IMR-90 (cell line): Measurements from ENCODE around the gene RAB3GAP2. TPM values are rescaled to one million over a fixed set of nuclear protein-coding genes. Genes with fewer than 3 reads are reported as not detected.
A peak's percentile ranks its signal among the peaks of the same experiment; 100 is the strongest.

Experiments used
- ATAC-seq: fragments of 200-7000 bp; cut with Tn5 transposase; 2 replicates; pipeline ENCODE4 v1.9.1; 2020; ENCODE audit warnings: low read depth, mild to moderate bottlenecking, moderate library complexity
- BruUV-seq: library from RNA; stranded (reverse); fragments of 400-500 nt; replicated peaks from 2 replicates; lab custom pipeline; 2021; lab: Mats Ljungman, UMichigan
- CTCF ChIA-PET: fragments of 300-600 bp; formaldehyde crosslinking; extraction: SDS; loops from one replicate; lab custom pipeline; 2021; ENCODE audit warnings: antibody characterized with exemption; lab: Yijun Ruan, JAX
- POLR2A ChIA-PET: fragments of 300-600 bp; sonication (Branson Sonifier 250); formaldehyde crosslinking; loops from one replicate; lab custom pipeline; 2022; ENCODE audit warnings: antibody characterized with exemption; ENCODE audit not compliant: unreplicated experiment; lab: Charles Lee
- DNase-seq: peaks from one replicate; pipeline ENCODE4 v3.0.0; 2013
- H2AFZ ChIP-seq: replicated peaks from 2 replicates; pipeline ENCODE3; 2013; ENCODE audit warnings: low read length, mild to moderate bottlenecking; ENCODE audit not compliant: poor library complexity
- H2AK5ac ChIP-seq: 2 replicates; pipeline ENCODE4 v1.6.1; 2013; ENCODE audit warnings: low read depth, low read length, inconsistent platforms
- H2AK9ac ChIP-seq: replicated peaks from 2 replicates; pipeline ENCODE3; 2013; ENCODE audit warnings: mild to moderate bottlenecking, low read depth, low read length, moderate library complexity; ENCODE audit not compliant: poor library complexity
- H2BK120ac ChIP-seq: 2 replicates; pipeline ENCODE4 v1.6.1; 2013; ENCODE audit warnings: low read depth, low read length, inconsistent platforms
- H2BK15ac ChIP-seq: 3 replicates; pipeline ENCODE4 v1.6.1; 2013; ENCODE audit warnings: low read depth, low read length, inconsistent platforms
- H2BK20ac ChIP-seq: 2 replicates; pipeline ENCODE4 v1.6.1; 2013; ENCODE audit warnings: low read depth, mild to moderate bottlenecking, inconsistent platforms, low read length, moderate library complexity
- H2BK5ac ChIP-seq: 2 replicates; pipeline ENCODE4 v1.6.1; 2013; ENCODE audit warnings: mild to moderate bottlenecking, low read depth, low read length, inconsistent platforms; ENCODE audit not compliant: poor library complexity, severe bottlenecking
- H3K14ac ChIP-seq: replicated peaks from 2 replicates; pipeline ENCODE4 v1.6.1; 2013; ENCODE audit warnings: low read depth, low read length, inconsistent platforms
- H3K18ac ChIP-seq: 2 replicates; pipeline ENCODE4 v1.6.1; 2013; ENCODE audit warnings: low read depth, low read length, control low read depth
- H3K23ac ChIP-seq: 2 replicates; pipeline ENCODE4 v1.6.1; 2013; ENCODE audit warnings: low read depth, low read length, inconsistent platforms
- H3K27ac ChIP-seq: 2 replicates; pipeline ENCODE4 v1.5.1; 2013; ENCODE audit warnings: mild to moderate bottlenecking, control low read depth, low read length; ENCODE audit not compliant: insufficient read depth
- H3K27me3 ChIP-seq: 2 replicates; pipeline ENCODE4 v1.6.1; 2013; ENCODE audit warnings: low read length; ENCODE audit not compliant: control insufficient read depth, insufficient read depth
- H3K36me3 ChIP-seq: 2 replicates; pipeline ENCODE4 v1.6.1; 2013; ENCODE audit warnings: low read length, mixed read lengths; ENCODE audit not compliant: control insufficient read depth, insufficient read depth
- H3K4ac ChIP-seq: 2 replicates; pipeline ENCODE4 v1.6.1; 2013; ENCODE audit warnings: low read depth, low read length, inconsistent platforms
- H3K4me1 ChIP-seq: 2 replicates; pipeline ENCODE4 v1.6.1; 2013; ENCODE audit warnings: low read length, mixed read lengths; ENCODE audit not compliant: control insufficient read depth, insufficient read depth
- H3K4me2 ChIP-seq: 2 replicates; pipeline ENCODE4 v1.6.1; 2013; ENCODE audit warnings: low read depth, mild to moderate bottlenecking, control low read depth, low read length, moderate library complexity
- H3K4me3 ChIP-seq: 2 replicates; pipeline ENCODE4 v1.5.1; 2013; ENCODE audit warnings: low read depth, mild to moderate bottlenecking, control low read depth, low read length, moderate library complexity; ENCODE audit not compliant: insufficient read depth
- H3K56ac ChIP-seq: 2 replicates; pipeline ENCODE4 v1.6.1; 2013; ENCODE audit warnings: low read length, inconsistent platforms; ENCODE audit not compliant: insufficient read depth; ENCODE audit errors: extremely low read depth
- H3K79me1 ChIP-seq, 2 experiments: 2 replicates each; pipeline ENCODE4 v1.6.1; 2013; ENCODE audit warnings: low read length in 2 of 2, inconsistent platforms in 1 of 2, low read depth in 1 of 2
- H3K9ac ChIP-seq: 2 replicates; pipeline ENCODE4 v1.6.1; 2013; ENCODE audit warnings: low read depth, low read length, control low read depth
- H3K9me1 ChIP-seq: 2 replicates; pipeline ENCODE4 v1.6.1; 2013; ENCODE audit warnings: low read length, inconsistent platforms; ENCODE audit not compliant: insufficient read depth
- H3K9me3 ChIP-seq: 2 replicates; pipeline ENCODE4 v1.6.1; 2013; ENCODE audit warnings: low read length; ENCODE audit not compliant: control insufficient read depth, insufficient read depth
- H4K20me1 ChIP-seq: 2 replicates; pipeline ENCODE4 v1.6.1; 2013; ENCODE audit warnings: low read length, inconsistent platforms; ENCODE audit not compliant: insufficient read depth
- H4K5ac ChIP-seq: 2 replicates; pipeline ENCODE4 v1.6.1; 2013; ENCODE audit warnings: mild to moderate bottlenecking, low read depth, low read length, control low read depth
- H4K8ac ChIP-seq, 2 experiments: 2 replicates each; pipeline ENCODE4 v1.6.1; 2013; ENCODE audit warnings: low read depth in 2 of 2, low read length in 2 of 2, control low read depth in 1 of 2, inconsistent platforms in 1 of 2
- H4K91ac ChIP-seq: 2 replicates; pipeline ENCODE4 v1.6.1; 2013; ENCODE audit warnings: low read depth, low read length, inconsistent platforms; ENCODE audit not compliant: insufficient read depth
- MAZ ChIP-seq: IDR thresholded peaks from 2 replicates; pipeline ENCODE4 v1.6.1; 2012; ENCODE audit warnings: low read depth, mild to moderate bottlenecking, low read length, improper control_type of control experiment, moderate library complexity, borderline replicate concordance
- MXI1 ChIP-seq: IDR thresholded peaks from 2 replicates; pipeline ENCODE4 v1.6.1; 2012; ENCODE audit warnings: low read depth, mild to moderate bottlenecking, low read length, moderate library complexity, borderline replicate concordance
- RAD21 ChIP-seq: IDR thresholded peaks from 2 replicates; pipeline ENCODE4 v1.6.1; 2012; ENCODE audit warnings: low read length, improper control_type of control experiment
- WGBS, 2 experiments: methylation state at CpG; one replicate each; pipeline versions ENCODE4 v1.1.5 to v1.1.7; 2013; ENCODE audit warnings: missing lambda C conversion rate in 2 of 2; ENCODE audit not compliant: insufficient read length in 1 of 2; ENCODE audit errors: extremely low coverage in 2 of 2; 5-methylcytosine and 5-hydroxymethylcytosine counted together
- dilution Hi-C: fragments of 300-500 bp; cut with HindIII; formaldehyde crosslinking; loops from one replicate; pipeline ENCODE4 v1.14.3; 2018; ENCODE audit warnings: low sequenced_read_pairs; ENCODE audit not compliant: unreplicated experiment
- in situ Hi-C: fragments of 300-500 bp; cut with MboI; formaldehyde crosslinking; loops from 3 replicates; pipeline ENCODE4 v1.14.3; 2019; ENCODE audit warnings: low sequenced_read_pairs, inconsistent platforms, mixed read lengths
- intact Hi-C: fragments of 100-400 bp; cut with micrococcal nuclease; formaldehyde crosslinking; loops from 2 replicates; pipeline ENCODE4 v1.10.0; 2022
- polyA plus RNA-seq, 3 experiments: library from polyadenylated mRNA; depleted of rRNA; stranded (reverse); fragments of >200 nt; gene quantifications; 2 replicates each; pipeline ENCODE4 v1.2.3, GENCODE V29; 2012; ENCODE audit warnings: low replicate concordance in 1 of 3
- total RNA-seq: library from RNA; depleted of rRNA; stranded (reverse); fragments of >200 nt; gene quantifications from 2 replicates; pipeline ENCODE4 v1.2.3, GENCODE V29; 2012

The RAB3GAP2 gene
- total and polyA plus RNA-seq, 2 of the 4 experiments (the other 2 are of a cell fraction), result 12.3 to 37.8 TPM

- Histone ChIP-seq H4K20me1 (peaks cover 6% of the 10 kb centered on the region), H2BK5ac (no peak overlapping the region), H2AFZ (peak overlapping the region; percentile 7), H2AK5ac (no peak overlapping the region), H3K9ac (no peak overlapping the region), H3K23ac (no peak overlapping the region), H3K18ac (no peak overlapping the region), H3K4ac (no peak overlapping the region), H4K91ac (no peak overlapping the region), H3K27ac (no peak overlapping the region), H3K56ac (no peak overlapping the region), H2AK9ac (no peak overlapping the region), H3K14ac (no peak overlapping the region), H2BK15ac (no peak overlapping the region), H3K9me3 (no peaks in the 10 kb centered on the region), H3K27me3 (no peaks in the 10 kb centered on the region), H4K8ac (no peak overlapping the region), H4K5ac (no peak overlapping the region), H3K4me1 (no peaks in the 10 kb centered on the region), H3K9me1 (peaks cover 9% of the 10 kb centered on the region; the same call in 1 of the 2 replicates), H3K4me3 (no peak overlapping the region), H3K79me1 (peaks cover 0 to 14% of the 10 kb centered on the region in 2 experiments; a peak in 3 of 4 replicates), H3K36me3 (peaks cover 21% of the 10 kb centered on the region), H3K4me2 (no peak overlapping the region), H2BK20ac (no peak overlapping the region), H2BK120ac (no peak overlapping the region)
- dilution Hi-C loops (no loop called here), intact Hi-C loops (no loop called here), in situ Hi-C loops (no loop called here)
- no peak for TF ChIP-seq RAD21
- TF ChIP-seq MXI1, result no peak
- no peak for TF ChIP-seq MAZ
- no CpG with 5 or more reads among the region's 1 CpG for WGBS, 2 experiments
- no peak for DNase-seq
- ChIA-PET CTCF (interaction anchor here (0.7 kb wide), 1 partner anchor 22 kb away, joined by 3 read pairs; no protein-coding TSS in a partner anchor), POLR2A (no interaction called here)
- ATAC-seq, result no peak
- no TSS peak for BruUV-seq
These were observed 95.7 kb downstream of the RAB3GAP2 start for GRCh38 chr1:220176540-220176939.
